Keratinocyte (primary cell): ENCODE results near the gene MEGF11. TPM values are rescaled to one million over a fixed set of nuclear protein-coding genes. Genes with fewer than 3 reads are reported as not detected.

Experiments used
- DNase-seq: peaks from one replicate; pipeline ENCODE4 v3.0.0-alpha.2; 2011; ENCODE audit warnings: low read depth, missing footprints, low spot score
- FAIRE-seq: peaks from 2 replicates; lab custom pipeline; 2011; peaks lifted over from hg19 to GRCh38; lab: Jason Lieb, UNC
- H2AFZ ChIP-seq: 2 replicates; pipeline ENCODE4 v1.6.0; 2012; ENCODE audit warnings: low read length, control low read depth, inconsistent platforms; ENCODE audit not compliant: control insufficient read depth
- H3K27ac ChIP-seq: 2 replicates; pipeline ENCODE4 v1.5.1; 2011; ENCODE audit warnings: low read length; ENCODE audit not compliant: control insufficient read depth, insufficient read depth
- H3K27me3 ChIP-seq: 3 replicates; pipeline ENCODE4 v1.6.0; 2011; ENCODE audit warnings: low read length; ENCODE audit not compliant: control insufficient read depth, insufficient read depth; ENCODE audit errors: extremely low read depth
- H3K36me3 ChIP-seq, 2 experiments: 2 replicates in 1 of 2; 3 replicates in 1 of 2; pipeline ENCODE4 v1.5.1; 2011; ENCODE audit warnings: low read length in 2 of 2, mild to moderate bottlenecking in 1 of 2; ENCODE audit not compliant: control insufficient read depth in 2 of 2, insufficient read depth in 2 of 2; ENCODE audit errors: extremely low read depth in 1 of 2
- H3K4me1 ChIP-seq: 3 replicates; pipeline ENCODE4 v1.5.1; 2011; ENCODE audit warnings: low read length; ENCODE audit not compliant: control insufficient read depth, insufficient read depth; ENCODE audit errors: extremely low read depth
- H3K4me2 ChIP-seq: 3 replicates; pipeline ENCODE4 v1.6.0; 2011; ENCODE audit warnings: low read depth, low read length; ENCODE audit not compliant: control insufficient read depth, insufficient read depth; ENCODE audit errors: extremely low read depth
- H3K4me3 ChIP-seq, 3 experiments: fragments of 200-600 bp in 1 of 3; sonication (generic) in 1 of 3; 2 replicates in 2 of 3; 3 replicates in 1 of 3; pipeline ENCODE4 v1.5.1; 2011 to 2016; ENCODE audit warnings: low read length in 3 of 3, mild to moderate bottlenecking in 3 of 3, control low read depth in 2 of 3, inconsistent platforms in 1 of 3, low read depth in 1 of 3, mixed read lengths in 1 of 3, mixed run types in 1 of 3, moderate library complexity in 1 of 3; ENCODE audit not compliant: control insufficient read depth in 2 of 3, insufficient read depth in 2 of 3; ENCODE audit errors: extremely low read depth in 1 of 3
- H3K79me2 ChIP-seq: 2 replicates; pipeline ENCODE4 v1.6.0; 2012; ENCODE audit warnings: low read length; ENCODE audit not compliant: control insufficient read depth, insufficient read depth
- H3K9ac ChIP-seq: 3 replicates; pipeline ENCODE4 v1.6.0; 2011; ENCODE audit warnings: low read length; ENCODE audit not compliant: control insufficient read depth, insufficient read depth; ENCODE audit errors: extremely low read depth
- H3K9me1 ChIP-seq: 3 replicates; pipeline ENCODE4 v1.6.0; 2011; ENCODE audit warnings: low read length; ENCODE audit not compliant: control insufficient read depth, insufficient read depth; ENCODE audit errors: extremely low read depth
- H3K9me3 ChIP-seq: 2 replicates; pipeline ENCODE4 v1.5.1; 2012; ENCODE audit warnings: low read depth, low read length; ENCODE audit not compliant: control insufficient read depth
- H4K20me1 ChIP-seq: 3 replicates; pipeline ENCODE4 v1.6.0; 2011; ENCODE audit warnings: low read length; ENCODE audit not compliant: control insufficient read depth, insufficient read depth; ENCODE audit errors: extremely low read depth
- CTCF ChIP-seq, 3 experiments: IDR thresholded peaks in 1 of 3; conservative IDR thresholded peaks in 1 of 3; optimal IDR thresholded peaks in 1 of 3; 2 replicates in 2 of 3; 3 replicates in 1 of 3; pipeline versions ENCODE3 to v1.5.1; 2011; ENCODE audit warnings: low read length in 3 of 3, mild to moderate bottlenecking in 3 of 3, moderate library complexity in 2 of 3, control low read depth in 1 of 3, inconsistent platforms in 1 of 3; ENCODE audit not compliant: insufficient read depth in 2 of 3; ENCODE audit errors: extremely low read depth in 1 of 3
- EZH2 ChIP-seq: IDR thresholded peaks from one replicate; pipeline ENCODE4 v1.6.1; 2012; ENCODE audit warnings: inconsistent platforms, mild to moderate bottlenecking, low read length, moderate library complexity
- dilution Hi-C: fragments of 300-500 bp; cut with MboI; formaldehyde crosslinking; loops from one replicate; pipeline ENCODE4 v1.7.0; 2020; ENCODE audit warnings: low sequenced_read_pairs; ENCODE audit not compliant: extremely low pct_ligation_motif_present
- polyA plus RNA-seq, 5 experiments: library from polyadenylated mRNA; depleted of rRNA in 3 of 5; stranded (reverse) in 3 of 5; stranded (forward) in 1 of 5; unstranded in 1 of 5; fragments of >200 nt; gene quantifications; 1 replicate in 1 of 5; 2 replicates in 3 of 5; 3 replicates in 1 of 5; pipeline versions ENCODE4 v1.2.1 to v1.2.3, GENCODE V29; 2011 to 2012; ENCODE audit warnings: missing spikeins in 2 of 5, low read depth in 1 of 5, low replicate concordance in 1 of 5

Gene MEGF11
- polyA plus RNA-seq, 1 donor (not counting 4 experiments of a cell fraction or from before 2014, with no cell fraction given) = not detected

- no peak overlapping the region for H3K9ac ChIP-seq
- no peak overlapping the region for H2AFZ ChIP-seq
- H4K20me1 ChIP-seq = no peaks in the 10 kb centered on the region
- H3K36me3 ChIP-seq = no peaks in the 10 kb centered on the region
- DNase-seq (no peak), FAIRE-seq (no peak)
- peaks cover 31% of the 10 kb centered on the region for H3K27me3 ChIP-seq
- no peak overlapping the region for H3K27ac ChIP-seq
- TF ChIP-seq CTCF (optimal IDR thresholded peaks at IDR 0.05 in 1 of 3, IDR thresholded peaks at IDR 0.05 in 1 of 3, conservative IDR thresholded peaks at IDR 0.05 in 1 of 3; ENCODE audit: extremely low read depth in 1 of 3, insufficient read depth in 2 of 3, low read length in 3 of 3) (no peak), EZH2 (no peak)
- no peaks in the 10 kb centered on the region for H3K9me3 ChIP-seq
- no peak overlapping the region for H3K4me2 ChIP-seq
- H3K9me1 ChIP-seq = no peaks in the 10 kb centered on the region
- no peaks in the 10 kb centered on the region for H3K4me1 ChIP-seq
- H3K4me3 ChIP-seq = no peak overlapping the region
- H3K79me2 ChIP-seq = no peaks in the 10 kb centered on the region
- dilution Hi-C loops = no loop called here
These were observed 98.5 kb downstream of the MEGF11 start for GRCh38 chr15:66155065-66155464.

GRCh38 chr15:66154581-66154980 lies 99.0 kb downstream of the MEGF11 start:
- Histone ChIP-seq H3K4me3 (no peak overlapping the region), H3K79me2 (no peaks in the 10 kb centered on the region), H4K20me1 (no peaks in the 10 kb centered on the region), H3K9me3 (no peaks in the 10 kb centered on the region), H2AFZ (no peak overlapping the region), H3K4me1 (no peaks in the 10 kb centered on the region), H3K36me3 (no peaks in the 10 kb centered on the region), H3K9me1 (no peaks in the 10 kb centered on the region), H3K9ac (no peak overlapping the region), H3K27me3 (peaks cover 33% of the 10 kb centered on the region), H3K27ac (no peak overlapping the region), H3K4me2 (no peak overlapping the region)
- FAIRE-seq (no peak), DNase-seq (no peak)
- TF ChIP-seq EZH2 (no peak), CTCF (optimal IDR thresholded peaks at IDR 0.05 in 1 of 3, IDR thresholded peaks at IDR 0.05 in 1 of 3, conservative IDR thresholded peaks at IDR 0.05 in 1 of 3; ENCODE audit: extremely low read depth in 1 of 3, insufficient read depth in 2 of 3, low read length in 3 of 3) (no peak)
- dilution Hi-C loops = no loop called here
